Measurements from ENCODE around the gene C13orf42.
"Not testable (repeated sequence)": the region's sequence is repeated elsewhere in the genome, so short reads cannot be mapped to it uniquely, and the experiment has no call there.

C13orf42 gene

GRCh38 chr13:51091839-51092238 lies 19.2 kb downstream of the C13orf42 start:
- no peak overlapping the region for H3K4me2 ChIP-seq (ENCODE audit: low read length, poor library complexity, severe bottlenecking)
- H3K36me3 ChIP-seq (ENCODE audit: control insufficient read depth in 1 of 2, insufficient read depth in 2 of 2, low read depth in 1 of 2, low read length in 2 of 2): no peaks in the 10 kb centered on the region
- H3K4me1 ChIP-seq (ENCODE audit: control insufficient read depth, insufficient read depth, low read depth, low read length): peaks cover 2% of the 10 kb centered on the region
- H3K14ac ChIP-seq (ENCODE audit: low read length in 2 of 2): no peak overlapping the region
- H2BK5ac ChIP-seq (ENCODE audit: low read depth, low read length, poor library complexity, severe bottlenecking): no peak overlapping the region
- no peak overlapping the region for H3K4me3 ChIP-seq (ENCODE audit: insufficient read depth in 1 of 2, low read depth in 1 of 2, low read length in 2 of 2)
- H2BK120ac ChIP-seq (ENCODE audit: low read depth, low read length): no peak overlapping the region
- no peak overlapping the region for H2BK12ac ChIP-seq (ENCODE audit: low read length in 2 of 2)
- no peak overlapping the region for H3K4ac ChIP-seq (ENCODE audit: low read depth in 1 of 2, low read length in 2 of 2)
- H3K79me1 ChIP-seq (replicated peaks; ENCODE audit: low read length, poor library complexity, severe bottlenecking): no peaks in the 10 kb centered on the region
- H2BK15ac ChIP-seq (ENCODE audit: low read depth, poor library complexity, severe bottlenecking): no peak overlapping the region
- no peak overlapping the region for H4K91ac ChIP-seq (ENCODE audit: low read length)
- no peak overlapping the region for H4K8ac ChIP-seq (ENCODE audit: low read length)
- H3K18ac ChIP-seq (ENCODE audit: low read depth in 1 of 2, low read length in 2 of 2): no peak overlapping the region
- H3K27ac ChIP-seq (ENCODE audit: low read length, poor library complexity, severe bottlenecking): no peak overlapping the region
- no peak overlapping the region for H3K23ac ChIP-seq (ENCODE audit: low read length in 2 of 2)
- no peaks in the 10 kb centered on the region for H3K9me3 ChIP-seq (ENCODE audit: control insufficient read depth, low read length)
- no peak overlapping the region for H3K9ac ChIP-seq (ENCODE audit: low read length)
- no peak overlapping the region for H2AK5ac ChIP-seq (ENCODE audit: low read length, severe bottlenecking)
- 75% methylated on average over 4 of the region's 4 CpGs for WGBS
- DNase-seq: no peak
- H2AFZ ChIP-seq (ENCODE audit: low read depth, low read length): no peak overlapping the region
- peaks cover 21 to 37% of the 10 kb centered on the region in 2 experiments for H3K27me3 ChIP-seq (ENCODE audit: control insufficient read depth in 1 of 2, insufficient read depth in 1 of 2, low read length in 2 of 2)

GRCh38 chr13:51083706-51084105 lies 27.4 kb downstream of the C13orf42 start:
- Histone ChIP-seq H4K91ac (ENCODE audit: low read length) (no peak overlapping the region), H2BK15ac (ENCODE audit: low read depth, poor library complexity, severe bottlenecking) (no peak overlapping the region), H4K8ac (ENCODE audit: low read length) (no peak overlapping the region), H3K27me3 (ENCODE audit: control insufficient read depth in 1 of 2, insufficient read depth in 1 of 2, low read length in 2 of 2) (peaks cover 0 to 14% of the 10 kb centered on the region in 2 experiments), H2AK5ac (ENCODE audit: low read length, severe bottlenecking) (no peak overlapping the region), H2BK12ac (ENCODE audit: low read length in 2 of 2) (no peak overlapping the region), H2BK120ac (ENCODE audit: low read depth, low read length) (no peak overlapping the region), H2AFZ (ENCODE audit: low read depth, low read length) (no peak overlapping the region), H3K18ac (ENCODE audit: low read depth in 1 of 2, low read length in 2 of 2) (no peak overlapping the region), H3K4me3 (ENCODE audit: insufficient read depth in 1 of 2, low read depth in 1 of 2, low read length in 2 of 2) (no peak overlapping the region), H3K4ac (ENCODE audit: low read depth in 1 of 2, low read length in 2 of 2) (no peak overlapping the region), H3K27ac (ENCODE audit: low read length, poor library complexity, severe bottlenecking) (no peak overlapping the region), H3K9me3 (ENCODE audit: control insufficient read depth, low read length) (no peaks in the 10 kb centered on the region), H3K14ac (ENCODE audit: low read length in 2 of 2) (no peak overlapping the region), H3K9ac (ENCODE audit: low read length) (no peak overlapping the region), H3K4me1 (ENCODE audit: control insufficient read depth, insufficient read depth, low read depth, low read length) (peaks cover 2% of the 10 kb centered on the region), H3K36me3 (ENCODE audit: control insufficient read depth in 1 of 2, insufficient read depth in 2 of 2, low read depth in 1 of 2, low read length in 2 of 2) (no peaks in the 10 kb centered on the region), H3K4me2 (ENCODE audit: low read length, poor library complexity, severe bottlenecking) (no peak overlapping the region), H2BK5ac (ENCODE audit: low read depth, low read length, poor library complexity, severe bottlenecking) (no peak overlapping the region), H3K79me1 (replicated peaks; ENCODE audit: low read length, poor library complexity, severe bottlenecking) (no peaks in the 10 kb centered on the region), H3K23ac (ENCODE audit: low read length in 2 of 2) (no peak overlapping the region)
- 97% methylated on average over 5 of the region's 5 CpGs for WGBS
- DNase-seq: no peak

GRCh38 chr13:51080478-51081065 lies 30.5 kb downstream of the C13orf42 start:
- H3K4me1 ChIP-seq (ENCODE audit: control insufficient read depth, insufficient read depth, low read depth, low read length); H4K8ac ChIP-seq (ENCODE audit: low read length); H3K18ac ChIP-seq (ENCODE audit: low read depth in 1 of 2, low read length in 2 of 2); H2BK15ac ChIP-seq (ENCODE audit: low read depth, poor library complexity, severe bottlenecking); H2AFZ ChIP-seq (ENCODE audit: low read depth, low read length); H3K23ac ChIP-seq (ENCODE audit: low read length in 2 of 2); H3K14ac ChIP-seq (ENCODE audit: low read length in 2 of 2); H2BK12ac ChIP-seq (ENCODE audit: low read length in 2 of 2); H2BK5ac ChIP-seq (ENCODE audit: low read depth, low read length, poor library complexity, severe bottlenecking); H3K4me2 ChIP-seq (ENCODE audit: low read length, poor library complexity, severe bottlenecking); H3K36me3 ChIP-seq (ENCODE audit: control insufficient read depth in 1 of 2, insufficient read depth in 2 of 2, low read depth in 1 of 2, low read length in 2 of 2); H3K4me3 ChIP-seq (ENCODE audit: insufficient read depth in 1 of 2, low read depth in 1 of 2, low read length in 2 of 2); H3K4ac ChIP-seq (ENCODE audit: low read depth in 1 of 2, low read length in 2 of 2); H3K9me3 ChIP-seq (ENCODE audit: control insufficient read depth, low read length); H3K9ac ChIP-seq (ENCODE audit: low read length); H3K27me3 ChIP-seq (ENCODE audit: control insufficient read depth in 1 of 2, insufficient read depth in 1 of 2, low read length in 2 of 2); H2BK120ac ChIP-seq (ENCODE audit: low read depth, low read length); H2AK5ac ChIP-seq (ENCODE audit: low read length, severe bottlenecking); H4K91ac ChIP-seq (ENCODE audit: low read length); H3K79me1 ChIP-seq (replicated peaks; ENCODE audit: low read length, poor library complexity, severe bottlenecking); H3K27ac ChIP-seq (ENCODE audit: low read length, poor library complexity, severe bottlenecking); DNase-seq: not testable (repeated sequence)
- 92% methylated on average over 7 of the region's 23 CpGs for WGBS

- no peak overlapping the region for H4K91ac ChIP-seq (ENCODE audit: low read length)
Observed at GRCh38 chr13:51071493-51071892, 39.6 kb downstream of the C13orf42 start.

More at GRCh38 chr13:51071493-51071892, 39.6 kb downstream of the C13orf42 start:
- Histone ChIP-seq H3K9me3 (ENCODE audit: control insufficient read depth, low read length) (no peaks in the 10 kb centered on the region), H3K36me3 (ENCODE audit: control insufficient read depth in 1 of 2, insufficient read depth in 2 of 2, low read depth in 1 of 2, low read length in 2 of 2) (no peaks in the 10 kb centered on the region), H3K14ac (ENCODE audit: low read length in 2 of 2) (no peak overlapping the region), H3K27ac (ENCODE audit: low read length, poor library complexity, severe bottlenecking) (no peak overlapping the region), H3K4me2 (ENCODE audit: low read length, poor library complexity, severe bottlenecking) (no peak overlapping the region), H3K27me3 (ENCODE audit: control insufficient read depth in 1 of 2, insufficient read depth in 1 of 2, low read length in 2 of 2) (peaks cover 5 to 10% of the 10 kb centered on the region in 2 experiments), H2BK120ac (ENCODE audit: low read depth, low read length) (no peak overlapping the region), H2BK5ac (ENCODE audit: low read depth, low read length, poor library complexity, severe bottlenecking) (no peak overlapping the region), H2AK5ac (ENCODE audit: low read length, severe bottlenecking) (no peak overlapping the region), H2BK15ac (ENCODE audit: low read depth, poor library complexity, severe bottlenecking) (no peak overlapping the region), H3K9ac (ENCODE audit: low read length) (no peak overlapping the region), H3K79me1 (replicated peaks; ENCODE audit: low read length, poor library complexity, severe bottlenecking) (no peaks in the 10 kb centered on the region), H3K23ac (ENCODE audit: low read length in 2 of 2) (no peak overlapping the region), H4K8ac (ENCODE audit: low read length) (no peak overlapping the region), H3K4ac (ENCODE audit: low read depth in 1 of 2, low read length in 2 of 2) (no peak overlapping the region), H3K4me1 (ENCODE audit: control insufficient read depth, insufficient read depth, low read depth, low read length) (peaks cover 3% of the 10 kb centered on the region), H3K4me3 (ENCODE audit: insufficient read depth in 1 of 2, low read depth in 1 of 2, low read length in 2 of 2) (no peak overlapping the region), H2BK12ac (ENCODE audit: low read length in 2 of 2) (no peak overlapping the region), H3K18ac (ENCODE audit: low read depth in 1 of 2, low read length in 2 of 2) (no peak overlapping the region), H2AFZ (ENCODE audit: low read depth, low read length) (no peak overlapping the region)
- DNase-seq: no peak
- WGBS: 88% methylated on average over 8 of the region's 8 CpGs
